Coronary artery (tissue), 2 donors: ENCODE results near the gene FERMT2.

ENCODE experiments used
- DNase-seq: peaks from one replicate; pipeline ENCODE4 v3.0.0-alpha.2; 2017; ENCODE audit warnings: low spot score
- H3K27ac ChIP-seq, 2 donors: fragments of 200-600 bp; sonication (generic); one replicate each; pipeline ENCODE4 v1.5.1; 2016 to 2019
- H3K4me3 ChIP-seq: fragments of 200-600 bp; sonication (generic); 2 replicates; pipeline ENCODE4 v1.5.1; 2016; ENCODE audit warnings: mild to moderate bottlenecking, moderate library complexity
- TF ChIP-seq, protein P1 (sequence below): fragments of 200-600 bp; sonication (generic); IDR thresholded peaks from one replicate; pipeline ENCODE4 v1.5.1; 2019; ENCODE audit warnings: antibody characterized with exemption

FERMT2 gene

GRCh38 chr14:52948039-52948438 is 2.8 kb downstream of the FERMT2 start:
- peak overlapping the region; percentile 7 to 27 for H3K27ac ChIP-seq
- TF ChIP-seq, protein P1, sequence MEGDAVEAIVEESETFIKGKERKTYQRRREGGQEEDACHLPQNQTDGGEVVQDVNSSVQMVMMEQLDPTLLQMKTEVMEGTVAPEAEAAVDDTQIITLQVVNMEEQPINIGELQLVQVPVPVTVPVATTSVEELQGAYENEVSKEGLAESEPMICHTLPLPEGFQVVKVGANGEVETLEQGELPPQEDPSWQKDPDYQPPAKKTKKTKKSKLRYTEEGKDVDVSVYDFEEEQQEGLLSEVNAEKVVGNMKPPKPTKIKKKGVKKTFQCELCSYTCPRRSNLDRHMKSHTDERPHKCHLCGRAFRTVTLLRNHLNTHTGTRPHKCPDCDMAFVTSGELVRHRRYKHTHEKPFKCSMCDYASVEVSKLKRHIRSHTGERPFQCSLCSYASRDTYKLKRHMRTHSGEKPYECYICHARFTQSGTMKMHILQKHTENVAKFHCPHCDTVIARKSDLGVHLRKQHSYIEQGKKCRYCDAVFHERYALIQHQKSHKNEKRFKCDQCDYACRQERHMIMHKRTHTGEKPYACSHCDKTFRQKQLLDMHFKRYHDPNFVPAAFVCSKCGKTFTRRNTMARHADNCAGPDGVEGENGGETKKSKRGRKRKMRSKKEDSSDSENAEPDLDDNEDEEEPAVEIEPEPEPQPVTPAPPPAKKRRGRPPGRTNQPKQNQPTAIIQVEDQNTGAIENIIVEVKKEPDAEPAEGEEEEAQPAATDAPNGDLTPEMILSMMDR = no peak
- no peak for DNase-seq
- peak overlapping the region; percentile 98 for H3K4me3 ChIP-seq

DNA sequence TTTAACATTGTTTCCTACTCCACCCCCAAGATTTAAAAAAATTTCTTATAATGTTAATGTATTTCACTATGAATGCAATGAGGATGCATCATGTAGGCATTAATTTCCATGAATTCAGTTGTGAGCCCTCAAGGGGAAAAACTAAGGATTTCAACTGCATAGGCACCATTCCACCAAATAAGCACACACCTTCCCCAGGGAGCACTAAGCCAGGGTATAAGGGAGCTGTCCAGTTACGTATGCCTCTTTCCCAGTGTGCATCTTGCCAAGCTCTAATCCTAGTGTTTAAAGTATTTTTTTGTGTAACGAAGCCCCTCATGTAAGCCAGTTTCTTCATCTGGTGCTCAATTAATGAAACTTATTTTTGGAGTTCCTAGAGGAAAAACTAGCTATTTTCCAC is 6.6 kb downstream of the FERMT2 start:
- TF ChIP-seq, protein P1 = no peak
- Histone ChIP-seq H3K4me3 (peak overlapping the region; percentile 7), H3K27ac (no peak overlapping the region)
- DNase-seq = no peak

- no peak overlapping the region for H3K27ac ChIP-seq
- TF ChIP-seq, protein P1 = no peak
- no peak for DNase-seq
- H3K4me3 ChIP-seq = no peak overlapping the region
Observed at GRCh38 chr14:52939427-52939826, 11.4 kb downstream of the FERMT2 start.

DNA sequence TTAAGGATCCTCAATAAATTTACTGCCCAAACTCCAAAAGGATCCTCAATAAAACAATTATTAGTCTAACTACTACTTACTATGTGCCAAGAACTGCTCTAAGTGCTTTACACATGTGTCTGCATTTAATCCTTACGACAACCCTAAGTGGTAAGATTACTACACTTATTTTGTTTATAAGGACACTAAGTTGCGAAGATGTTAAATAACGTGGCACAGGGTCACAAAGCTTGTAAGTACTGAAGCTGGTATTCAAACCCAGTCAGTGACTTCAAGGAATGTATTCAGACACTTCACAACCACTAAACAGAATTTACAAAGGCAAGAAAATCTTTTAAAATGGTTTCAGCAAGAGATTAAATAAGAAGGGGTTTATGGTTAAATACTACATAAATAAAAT is 13.0 kb downstream of the FERMT2 start:
- Histone ChIP-seq H3K27ac (no peak overlapping the region), H3K4me3 (peak overlapping the region; percentile 7)
- DNase-seq = no peak
- TF ChIP-seq, protein P1 = no peak

- Histone ChIP-seq H3K27ac (no peak overlapping the region), H3K4me3 (peak overlapping the region; percentile 7)
- no peak for DNase-seq
- TF ChIP-seq, protein P1 = no peak
Observed at GRCh38 chr14:52937306-52937705, 13.5 kb downstream of the FERMT2 start.

DNA sequence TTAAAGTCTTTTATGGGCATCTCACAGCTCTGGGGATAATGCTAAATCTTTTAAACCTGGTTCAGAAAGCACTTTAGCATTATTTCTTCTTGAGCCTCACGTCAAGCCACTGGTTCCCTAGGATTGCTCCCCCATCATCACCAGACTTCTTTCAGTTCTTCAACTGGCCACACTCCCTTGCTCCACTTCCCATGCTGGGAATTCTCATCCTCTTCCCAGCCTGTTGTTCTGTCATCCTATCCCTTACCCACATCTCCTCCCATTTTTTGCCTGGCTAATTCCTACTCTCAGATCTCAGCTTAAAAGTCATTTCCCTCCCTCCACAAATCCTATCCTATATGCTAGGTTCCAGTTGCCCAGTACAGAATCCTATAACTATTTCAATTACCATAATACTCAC is 14.4 kb downstream of the FERMT2 start:
- no peak for DNase-seq
- TF ChIP-seq, protein P1 = no peak
- Histone ChIP-seq H3K27ac (no peak overlapping the region), H3K4me3 (no peak overlapping the region)

DNA sequence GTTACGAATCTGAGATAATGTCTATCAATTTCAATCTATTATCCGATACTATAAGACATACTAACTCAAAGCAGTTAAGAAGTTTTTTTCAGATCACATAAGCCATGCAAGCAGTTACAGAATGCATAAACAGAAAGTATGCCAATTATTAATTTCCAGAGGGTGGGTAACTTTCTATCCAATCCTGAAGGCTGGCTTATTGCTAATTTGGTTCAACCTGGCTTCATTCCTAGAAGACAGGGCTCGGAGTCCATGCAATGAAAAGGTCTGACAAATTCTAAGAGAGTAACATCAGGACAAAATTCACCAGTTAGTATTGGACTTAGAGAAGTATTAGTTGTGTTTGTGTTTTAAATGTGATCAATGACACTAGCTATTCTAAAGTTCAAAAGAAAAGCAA is 15.0 kb downstream of the FERMT2 start:
- TF ChIP-seq, protein P1 = no peak
- no peak overlapping the region for H3K27ac ChIP-seq
- peak overlapping the region; percentile 37 for H3K4me3 ChIP-seq
- DNase-seq = no peak
